HEK293 (cell line): ENCODE measurements around the gene ECT2.
A peak's percentile ranks its signal among the peaks of the same experiment; 100 is the strongest.

Experiments used
- CTCF ChIA-PET: fragments of 350-600 bp; formaldehyde crosslinking; extraction: SDS; loops from one replicate; lab custom pipeline; 2021; ENCODE audit warnings: antibody characterized with exemption; lab: Yijun Ruan, JAX
- POLR2A ChIA-PET: fragments of 300-600 bp; formaldehyde crosslinking; extraction: SDS; loops from one replicate; lab custom pipeline; 2020; ENCODE audit warnings: antibody characterized with exemption, inconsistent platforms; lab: Yijun Ruan, JAX
- H3K27ac ChIP-seq: fragments of 200-500 bp; sonication (Bioruptor generic); 2 replicates; pipeline ENCODE4 v1.5.1; 2014; ENCODE audit warnings: low read depth, low read length, control low read depth, inconsistent platforms; ENCODE audit errors: extremely low read depth
- H3K36me3 ChIP-seq, 2 experiments: fragments of 200-500 bp in 1 of 2; sonication (Bioruptor generic) in 1 of 2; 1 replicate in 1 of 2; 2 replicates in 1 of 2; pipeline ENCODE4 v1.5.1; 2014 to 2017; ENCODE audit warnings: inconsistent platforms in 2 of 2, low read length in 2 of 2; ENCODE audit not compliant: control insufficient read depth in 2 of 2, insufficient read depth in 1 of 2
- H3K4me1 ChIP-seq: fragments of 200-500 bp; sonication (Bioruptor generic); 2 replicates; pipeline ENCODE4 v1.5.1; 2014; ENCODE audit warnings: mild to moderate bottlenecking, low read length, inconsistent platforms; ENCODE audit not compliant: control insufficient read depth, insufficient read depth
- H3K4me3 ChIP-seq: 2 replicates; pipeline ENCODE4 v1.5.1; 2011; ENCODE audit warnings: low read depth, mild to moderate bottlenecking, control low read depth, low read length, moderate library complexity
- H3K9me3 ChIP-seq: fragments of 200-500 bp; sonication (Bioruptor generic); 2 replicates; pipeline ENCODE4 v1.5.1; 2014; ENCODE audit warnings: low read depth, low read length, inconsistent platforms; ENCODE audit not compliant: control insufficient read depth, insufficient read depth
- EGR2 ChIP-seq: fragments of 450-650 bp; formaldehyde crosslinking; IDR thresholded peaks from 2 replicates; pipeline ENCODE4 v1.5.1; 2016; ENCODE audit warnings: low read depth, missing biosample characterization, missing genetic modification characterization
- ELK4 ChIP-seq: IDR thresholded peaks from 2 replicates; pipeline ENCODE4 v1.6.1; 2011; ENCODE audit warnings: mild to moderate bottlenecking, low read depth, low read length, borderline replicate concordance
- GLIS1 ChIP-seq: fragments of 450-650 bp; formaldehyde crosslinking; IDR thresholded peaks from 2 replicates; pipeline ENCODE4 v1.5.1; 2016; ENCODE audit warnings: missing biosample characterization, missing genetic modification characterization
- HIC1 ChIP-seq: fragments of 450-650 bp; formaldehyde crosslinking; IDR thresholded peaks from 2 replicates; pipeline ENCODE4 v1.5.1; 2016; ENCODE audit warnings: missing biosample characterization, missing genetic modification characterization
- OSR2 ChIP-seq: fragments of 450-650 bp; formaldehyde crosslinking; IDR thresholded peaks from 2 replicates; pipeline ENCODE4 v1.5.1; 2016; ENCODE audit warnings: missing biosample characterization, missing genetic modification characterization
- PBX3 ChIP-seq: sonication (generic); formaldehyde crosslinking; IDR thresholded peaks from 2 replicates; pipeline ENCODE4 v1.8.1; 2022; ENCODE audit warnings: mild to moderate bottlenecking, moderate library complexity, missing genetic modification reagents
- ZBTB26 ChIP-seq: fragments of 450-650 bp; formaldehyde crosslinking; optimal IDR thresholded peaks from 2 replicates; pipeline ENCODE3; 2016; ENCODE audit warnings: missing biosample characterization, mild to moderate bottlenecking, missing genetic modification characterization
- ZFP41 ChIP-seq: fragments of 450-650 bp; formaldehyde crosslinking; IDR thresholded peaks from 2 replicates; pipeline ENCODE4 v1.5.1; 2016; ENCODE audit warnings: missing biosample characterization, missing genetic modification characterization, borderline replicate concordance
- ZNF10 ChIP-seq: fragments of 450-650 bp; formaldehyde crosslinking; IDR thresholded peaks from 2 replicates; pipeline ENCODE4 v1.5.1; 2017; ENCODE audit warnings: missing biosample characterization, missing genetic modification characterization
- ZNF2 ChIP-seq: fragments of 450-650 bp; formaldehyde crosslinking; IDR thresholded peaks from 2 replicates; pipeline ENCODE4 v1.5.1; 2016; ENCODE audit warnings: missing biosample characterization, missing genetic modification characterization
- ZNF211 ChIP-seq: fragments of 450-650 bp; formaldehyde crosslinking; IDR thresholded peaks from 2 replicates; pipeline ENCODE4 v1.5.1; 2016; ENCODE audit warnings: low read depth, missing biosample characterization, missing genetic modification characterization
- ZNF280D ChIP-seq: fragments of 450-650 bp; formaldehyde crosslinking; IDR thresholded peaks from 2 replicates; pipeline ENCODE4 v1.5.1; 2016; ENCODE audit warnings: missing biosample characterization, missing genetic modification characterization
- ZNF335 ChIP-seq: fragments of 450-650 bp; formaldehyde crosslinking; conservative IDR thresholded peaks from 2 replicates; pipeline ENCODE4 v1.5.1; 2016; ENCODE audit warnings: missing biosample characterization, missing genetic modification characterization
- ZNF354C ChIP-seq: fragments of 450-650 bp; formaldehyde crosslinking; IDR thresholded peaks from 2 replicates; pipeline ENCODE4 v1.5.1; 2016; ENCODE audit warnings: missing biosample characterization, missing genetic modification characterization, low read depth, borderline replicate concordance
- ZNF362 ChIP-seq: fragments of 450-650 bp; formaldehyde crosslinking; IDR thresholded peaks from 2 replicates; pipeline ENCODE4 v1.5.1; 2016; ENCODE audit warnings: missing biosample characterization, missing genetic modification characterization
- ZNF391 ChIP-seq: fragments of 450-650 bp; formaldehyde crosslinking; IDR thresholded peaks from 2 replicates; pipeline ENCODE4 v1.5.1; 2016; ENCODE audit warnings: low read depth, missing biosample characterization, missing genetic modification characterization, borderline replicate concordance
- ZNF394 ChIP-seq: fragments of 450-650 bp; formaldehyde crosslinking; IDR thresholded peaks from 2 replicates; pipeline ENCODE4 v1.5.1; 2016; ENCODE audit warnings: missing biosample characterization, missing genetic modification characterization, mild to moderate bottlenecking, moderate library complexity, borderline replicate concordance
- ZNF624 ChIP-seq: fragments of 450-650 bp; formaldehyde crosslinking; IDR thresholded peaks from 2 replicates; pipeline ENCODE4 v1.5.1; 2017; ENCODE audit warnings: missing biosample characterization, missing genetic modification characterization
- ZNF837 ChIP-seq: fragments of 450-650 bp; formaldehyde crosslinking; IDR thresholded peaks from 2 replicates; pipeline ENCODE4 v1.5.1; 2016; ENCODE audit warnings: missing biosample characterization, missing genetic modification characterization
- ZSCAN4 ChIP-seq: fragments of 450-650 bp; formaldehyde crosslinking; IDR thresholded peaks from 2 replicates; pipeline ENCODE4 v1.5.1; 2017; ENCODE audit warnings: missing biosample characterization, missing genetic modification characterization

Gene ECT2

GRCh38 chr3:172846706-172847105 lies 96.2 kb downstream of the ECT2 start:
- TF ChIP-seq ZNF624 (tag by site-specific recombination) (no peak), ZNF335 (tag by site-specific recombination) (no peak), ZSCAN4 (no peak), ZNF280D (tag by site-specific recombination) (no peak), GLIS1 (tag by site-specific recombination) (peak; percentile 31; the same call in 1 of the 2 replicates), ZNF391 (tag by site-specific recombination) (no peak)
- ChIA-PET POLR2A (no interaction called here), CTCF (interaction anchor here (1.1 kb wide), 1 partner anchor 9 kb away, joined by 4 read pairs; no protein-coding TSS in a partner anchor)
- no peak overlapping the region for H3K27ac ChIP-seq
- H3K9me3 ChIP-seq = no peaks in the 10 kb centered on the region
- H3K36me3 ChIP-seq = no peaks in the 10 kb centered on the region
- H3K4me1 ChIP-seq = no peaks in the 10 kb centered on the region
- no peak overlapping the region for H3K4me3 ChIP-seq

- TF ChIP-seq ELK4 (no peak), EGR2 (no peak), ZNF10 (tag by site-specific recombination) (no peak)
- POLR2A ChIA-PET = no interaction called here
Measured at GRCh38 chr3:172847292-172847691, 96.8 kb downstream of the ECT2 start.

GRCh38 chr3:172848910-172849309 lies 98.4 kb downstream of the ECT2 start:
- Histone ChIP-seq H3K4me3 (no peak overlapping the region), H3K4me1 (no peaks in the 10 kb centered on the region), H3K36me3 (no peaks in the 10 kb centered on the region), H3K9me3 (no peaks in the 10 kb centered on the region), H3K27ac (no peak overlapping the region)
- POLR2A ChIA-PET = no interaction called here
- CTCF ChIA-PET = interaction anchor here (1.2 kb wide), 1 partner anchor 14 kb away, joined by 3 read pairs; no protein-coding TSS in a partner anchor
- TF ChIP-seq ZNF2 (tag by site-specific recombination) (no peak), ZFP41 (tag by site-specific recombination) (no peak), PBX3 (CRISPR knock-in tag) (no peak), ZNF354C (no peak), HIC1 (tag by site-specific recombination) (no peak), ZNF362 (tag by site-specific recombination) (no peak), OSR2 (tag by site-specific recombination) (no peak), ZNF394 (tag by site-specific recombination) (no peak), ZNF211 (tag by site-specific recombination) (no peak), ZNF837 (tag by site-specific recombination) (no peak), ZBTB26 (tag by site-specific recombination) (no peak)

More at GRCh38 chr3:172847292-172847691, 96.8 kb downstream of the ECT2 start:
- no peaks in the 10 kb centered on the region for H3K9me3 ChIP-seq
- CTCF ChIA-PET = no interaction called here
- no peaks in the 10 kb centered on the region for H3K36me3 ChIP-seq
- H3K4me3 ChIP-seq = no peak overlapping the region
- H3K4me1 ChIP-seq = no peaks in the 10 kb centered on the region
- H3K27ac ChIP-seq = no peak overlapping the region
